AG04450 (cell line): ENCODE data around the gene RAB31. TPM values are rescaled to one million over a fixed set of nuclear protein-coding genes. Genes with fewer than 3 reads are reported as not detected.

Experiments
- CTCF ChIA-PET: fragments of 300-600, 350-600 bp; formaldehyde crosslinking; extraction: SDS; loops from one replicate; lab custom pipeline; 2022; ENCODE audit warnings: antibody characterized with exemption, inconsistent platforms; lab: Charles Lee
- POLR2A ChIA-PET: fragments of 350-600 bp; formaldehyde crosslinking; extraction: SDS; loops from one replicate; lab custom pipeline; 2021; ENCODE audit warnings: antibody characterized with exemption, inconsistent platforms; lab: Yijun Ruan, JAX
- DNase-seq: peaks from one replicate; pipeline ENCODE4 v3.0.0-alpha.2; 2011; ENCODE audit warnings: low read depth, low spot score
- H3K27ac ChIP-seq: one replicate; pipeline ENCODE4 v1.5.1; 2012; ENCODE audit warnings: low read depth, low read length, control low read depth
- H3K27me3 ChIP-seq: one replicate; pipeline ENCODE4 v1.6.0; 2012; ENCODE audit warnings: low read length; ENCODE audit not compliant: control insufficient read depth, insufficient read depth
- H3K4me3 ChIP-seq: 2 replicates; pipeline ENCODE4 v1.5.1; 2011; ENCODE audit warnings: mild to moderate bottlenecking, low read depth, low read length, control low read depth
- H3K9me3 ChIP-seq: 2 replicates; pipeline ENCODE4 v1.5.1; 2012; ENCODE audit warnings: low read length; ENCODE audit not compliant: control insufficient read depth, insufficient read depth
- polyA plus RNA-seq: library from polyadenylated mRNA; depleted of rRNA; stranded (reverse); fragments of >200 nt; gene quantifications from 2 replicates; pipeline ENCODE4 v1.2.3, GENCODE V29; 2011
- TF ChIP-seq, protein P1 (sequence below): IDR thresholded peaks from 2 replicates; pipeline ENCODE4 v1.5.1; 2011; ENCODE audit warnings: low read depth, low read length, control low read depth, inconsistent platforms

The RAB31 gene
- polyA plus RNA-seq, 1 experiment = 43.7 TPM

DNA sequence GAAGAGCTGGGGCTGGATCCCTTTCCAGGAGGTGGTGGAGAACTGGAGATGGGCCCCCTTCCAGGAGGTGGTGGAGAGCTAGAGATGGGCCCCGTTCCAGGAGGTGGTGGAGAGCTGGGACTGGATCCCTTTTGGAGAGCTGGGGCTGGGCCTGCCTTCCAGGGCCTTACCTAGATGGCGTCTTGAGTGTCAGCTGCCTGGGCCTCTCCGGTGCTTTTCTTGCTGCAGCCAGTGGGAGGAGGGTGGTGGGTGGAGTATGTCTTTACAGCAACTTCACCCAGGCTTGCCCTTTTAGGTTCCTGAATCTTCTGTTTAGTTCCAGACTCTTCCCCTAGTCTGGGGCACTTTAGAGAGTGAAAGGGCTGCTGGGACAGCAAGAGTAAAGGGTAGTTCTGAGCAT is 158.5 kb downstream of the RAB31 start:
- POLR2A ChIA-PET = interaction anchor here (0.8 kb wide), 1 partner anchor 45 kb away, joined by 5 read pairs; no protein-coding TSS in a partner anchor
- no peak overlapping the region for H3K4me3 ChIP-seq
- CTCF ChIA-PET = no interaction called here
- TF ChIP-seq, protein P1, sequence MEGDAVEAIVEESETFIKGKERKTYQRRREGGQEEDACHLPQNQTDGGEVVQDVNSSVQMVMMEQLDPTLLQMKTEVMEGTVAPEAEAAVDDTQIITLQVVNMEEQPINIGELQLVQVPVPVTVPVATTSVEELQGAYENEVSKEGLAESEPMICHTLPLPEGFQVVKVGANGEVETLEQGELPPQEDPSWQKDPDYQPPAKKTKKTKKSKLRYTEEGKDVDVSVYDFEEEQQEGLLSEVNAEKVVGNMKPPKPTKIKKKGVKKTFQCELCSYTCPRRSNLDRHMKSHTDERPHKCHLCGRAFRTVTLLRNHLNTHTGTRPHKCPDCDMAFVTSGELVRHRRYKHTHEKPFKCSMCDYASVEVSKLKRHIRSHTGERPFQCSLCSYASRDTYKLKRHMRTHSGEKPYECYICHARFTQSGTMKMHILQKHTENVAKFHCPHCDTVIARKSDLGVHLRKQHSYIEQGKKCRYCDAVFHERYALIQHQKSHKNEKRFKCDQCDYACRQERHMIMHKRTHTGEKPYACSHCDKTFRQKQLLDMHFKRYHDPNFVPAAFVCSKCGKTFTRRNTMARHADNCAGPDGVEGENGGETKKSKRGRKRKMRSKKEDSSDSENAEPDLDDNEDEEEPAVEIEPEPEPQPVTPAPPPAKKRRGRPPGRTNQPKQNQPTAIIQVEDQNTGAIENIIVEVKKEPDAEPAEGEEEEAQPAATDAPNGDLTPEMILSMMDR = no peak
- peaks cover 19% of the 10 kb centered on the region for H3K9me3 ChIP-seq
- no peak overlapping the region for H3K27ac ChIP-seq
- no peak for DNase-seq
- no peaks in the 10 kb centered on the region for H3K27me3 ChIP-seq

- no peak overlapping the region for H3K27ac ChIP-seq
- no peak overlapping the region for H3K4me3 ChIP-seq
- ChIA-PET CTCF (no interaction called here), POLR2A (no interaction called here)
- no peak for DNase-seq
- H3K9me3 ChIP-seq = peaks cover 19% of the 10 kb centered on the region
- H3K27me3 ChIP-seq = no peaks in the 10 kb centered on the region
- TF ChIP-seq, protein P1 = no peak
Observed at GRCh38 chr18:9867071-9867594, 159.0 kb downstream of the RAB31 start.

DNA sequence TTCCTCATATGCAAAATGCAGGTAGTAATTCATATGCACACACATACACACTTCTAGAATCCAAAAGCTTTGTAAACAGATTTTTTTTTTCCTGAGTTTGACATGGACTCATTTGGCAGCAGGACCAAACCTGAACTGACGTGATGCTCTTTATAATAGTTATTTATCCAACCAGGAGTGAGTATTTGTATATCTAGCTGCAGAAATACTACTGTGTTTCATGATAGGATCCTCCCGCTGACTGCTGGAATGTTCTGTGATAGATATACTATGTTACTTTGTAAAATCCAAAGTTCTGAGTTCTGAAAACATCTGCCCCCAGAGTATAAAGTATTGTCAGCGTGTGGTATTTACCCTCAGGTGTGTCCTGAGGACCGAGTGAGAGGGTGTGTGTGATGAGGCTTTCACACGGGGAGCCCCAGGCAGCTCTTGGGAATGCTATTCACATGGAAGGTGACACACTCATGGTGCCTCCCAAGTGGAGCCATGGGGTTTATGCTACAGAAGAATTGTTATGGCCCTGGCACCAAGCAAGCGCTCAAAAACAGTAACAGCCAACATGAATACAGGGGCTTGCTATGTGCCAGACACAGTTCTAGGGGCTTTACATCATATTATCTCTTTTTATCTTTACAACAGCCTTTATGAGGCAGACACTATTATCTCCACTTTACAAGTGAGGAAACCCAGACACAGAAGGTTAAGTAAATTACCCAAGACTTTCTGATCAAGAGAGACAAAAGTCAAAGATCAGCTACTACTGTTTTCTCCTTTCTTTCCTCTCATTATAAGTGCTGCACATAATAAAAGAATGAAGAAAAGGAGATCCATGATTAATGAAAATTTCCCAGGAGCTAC is 161.0 kb downstream of the RAB31 start:
- H3K27ac ChIP-seq = no peak overlapping the region
- POLR2A ChIA-PET = interaction anchor here (1.5 kb wide), 1 partner anchor 45 kb away, joined by 7 read pairs; the partner anchor contains the start of gene VAPA
- DNase-seq = no peak
- H3K27me3 ChIP-seq = no peaks in the 10 kb centered on the region
- H3K9me3 ChIP-seq = peaks cover 19% of the 10 kb centered on the region
- no peak overlapping the region for H3K4me3 ChIP-seq
- TF ChIP-seq, protein P1 = no peak
- CTCF ChIA-PET = interaction anchor here (1.0 to 1.4 kb wide), 2 partner anchors 103 to 294 kb away, joined by 3 to 6 read pairs; no protein-coding TSS in a partner anchor

- POLR2A ChIA-PET = interaction anchor here (1.5 kb wide), 1 partner anchor 44 kb away, joined by 7 read pairs; the partner anchor contains the start of gene VAPA
- DNase-seq = no peak
- TF ChIP-seq, protein P1 = no peak
- Histone ChIP-seq H3K27me3 (no peaks in the 10 kb centered on the region), H3K27ac (peak overlapping the region; percentile 47), H3K9me3 (peaks cover 18% of the 10 kb centered on the region), H3K4me3 (no peak overlapping the region)
- CTCF ChIA-PET = interaction anchor here (1.0 to 1.4 kb wide), 2 partner anchors 102 to 294 kb away, joined by 3 to 6 read pairs; no protein-coding TSS in a partner anchor
Observed at GRCh38 chr18:9869715-9870430, 161.8 kb downstream of the RAB31 start.
